Stomach (tissue), 9 donors: ENCODE data around the gene SNX20. TPM values are rescaled to one million over a fixed set of nuclear protein-coding genes. Genes with fewer than 3 reads are reported as not detected.
A peak's percentile ranks its signal among the peaks of the same experiment; 100 is the strongest.

Experiments used
- DNase-seq, 2 donors: peaks; one replicate each; pipeline versions ENCODE4 v3.0.0 to v3.0.0-alpha.2; 2013 to 2019
- H3K27ac ChIP-seq, 5 donors: fragments of 200-600 bp in 4 of 5; sonication (generic) in 4 of 5; one replicate each; pipeline ENCODE4 v1.5.1; 2013 to 2019; ENCODE audit warnings: mild to moderate bottlenecking in 1 of 5, moderate library complexity in 1 of 5
- H3K27me3 ChIP-seq, 3 donors: fragments of 200-600 bp; sonication (generic); one replicate each; pipeline ENCODE4 v1.5.1; 2017 to 2019; ENCODE audit warnings: mixed run types in 1 of 3
- H3K36me3 ChIP-seq, 4 donors: fragments of 200-600 bp; sonication (generic); 1 replicate in 3 of 4; 2 replicates in 1 of 4; pipeline ENCODE4 v1.5.1; 2016 to 2019
- H3K4me1 ChIP-seq, 4 donors: fragments of 200-600 bp; sonication (generic); one replicate each; pipeline ENCODE4 v1.5.1; 2016 to 2019
- H3K4me3 ChIP-seq, 4 donors: fragments of 200-600 bp; sonication (generic) in 3 of 4; one replicate each; pipeline ENCODE4 v1.5.1; 2016 to 2019; ENCODE audit warnings: mild to moderate bottlenecking in 1 of 4
- H3K9me3 ChIP-seq, 4 donors: fragments of 200-600 bp; sonication (generic); one replicate each; pipeline ENCODE4 v1.5.1; 2016 to 2019
- EP300 ChIP-seq: sonication (generic); formaldehyde crosslinking; IDR thresholded peaks from one replicate; pipeline ENCODE4 v1.6.1; 2017; ENCODE audit warnings: antibody characterized with exemption
- POLR2A ChIP-seq, 4 donors: fragments of 450-650 bp; IDR thresholded peaks; one replicate each; pipeline ENCODE4 v1.6.1; 2016; ENCODE audit warnings: antibody characterized with exemption in 4 of 4, control low read depth in 2 of 4, mild to moderate bottlenecking in 1 of 4, moderate library complexity in 1 of 4
- POLR2AphosphoS5 ChIP-seq, 3 donors: sonication (generic); formaldehyde crosslinking; IDR thresholded peaks; one replicate each; pipeline ENCODE4 v1.6.1; 2016; ENCODE audit warnings: antibody characterized with exemption in 3 of 3
- WGBS, 5 donors: extraction: QIAGEN DNeasy Blood & Tissue Kit in 3 of 5; methylation state at CpG; one replicate each; pipeline versions ENCODE4 v1.1.5 to v1.1.7; 2013 to 2018; 5-methylcytosine and 5-hydroxymethylcytosine counted together
- intact Hi-C: fragments of 100-400 bp; cut with DNase I; formaldehyde crosslinking; loops from one replicate; pipeline ENCODE4 v1.15.1; 2023; ENCODE audit warnings: low total_unique reads
- polyA plus RNA-seq, 3 donors: library from polyadenylated mRNA; stranded (reverse); fragments of 200-250 nt; gene quantifications; one replicate each; pipeline ENCODE4 v1.2.3, GENCODE V29; 2013
- total RNA-seq, 5 donors: library from RNA; depleted of rRNA; stranded (reverse); fragments of >200 nt; gene quantifications; one replicate each; pipeline versions ENCODE4 v1.1.0 to v1.2.3, GENCODE V29; 2014 to 2016
- TF ChIP-seq, protein P1 (sequence below), 7 experiments: fragments of 450-650 bp in 4 of 7; fragments of 200-600 bp in 3 of 7; sonication (generic) in 3 of 7; IDR thresholded peaks; one replicate each; pipeline ENCODE4 v1.5.1; 2016 to 2019; ENCODE audit warnings: antibody characterized with exemption in 7 of 7, control low read depth in 2 of 7, mild to moderate bottlenecking in 1 of 7
- donor health status: healthy with polysubstance abuse.
- donor health status: Bipolar disorder and iron deficiency.
- donor health status: healthy.

Gene SNX20
- total and polyA plus RNA-seq, 8 donors = 0.29 to 7.4 (median 1.1) TPM; not detected in 1

DNA sequence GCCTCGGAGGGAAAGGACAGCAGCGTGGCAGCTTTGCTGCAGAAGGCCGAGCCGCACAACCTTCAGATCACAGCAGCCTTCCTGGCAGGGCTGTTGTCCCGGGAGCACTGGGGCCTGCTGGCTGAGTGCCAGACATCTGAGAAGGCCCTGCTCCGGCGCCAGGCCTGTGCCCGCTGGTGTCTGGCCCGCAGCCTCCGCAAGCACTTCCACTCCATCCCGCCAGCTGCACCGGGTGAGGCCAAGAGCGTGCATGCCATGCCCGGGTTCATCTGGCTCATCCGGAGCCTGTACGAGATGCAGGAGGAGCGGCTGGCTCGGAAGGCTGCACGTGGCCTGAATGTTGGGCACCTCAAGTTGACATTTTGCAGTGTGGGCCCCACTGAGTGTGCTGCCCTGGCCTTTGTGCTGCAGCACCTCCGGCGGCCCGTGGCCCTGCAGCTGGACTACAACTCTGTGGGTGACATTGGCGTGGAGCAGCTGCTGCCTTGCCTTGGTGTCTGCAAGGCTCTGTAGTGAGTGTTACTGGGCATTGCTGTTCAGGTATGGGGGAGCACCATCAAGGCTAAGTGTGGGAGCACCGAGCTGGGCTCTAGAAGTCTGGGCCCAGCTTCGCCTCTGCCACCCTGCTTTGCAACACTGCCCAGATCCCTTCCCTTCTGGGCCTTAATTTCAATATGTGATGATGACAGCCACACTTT is 30.9 kb upstream of the SNX20 start:
- Histone ChIP-seq H3K4me1 (peaks cover 0 to 35% (median 0%) of the 10 kb centered on the region in 4 donors), H3K9me3 (no peaks in the 10 kb centered on the region), H3K4me3 (no peak overlapping the region), H3K36me3 (peaks cover 0 to 8% (median 0%) of the 10 kb centered on the region in 4 donors), H3K27ac (no peak overlapping the region), H3K27me3 (no peaks in the 10 kb centered on the region)
- TF ChIP-seq POLR2A (IDR thresholded peaks at IDR 0.05) (no peak), EP300 (no peak), POLR2AphosphoS5 (IDR thresholded peaks at IDR 0.05) (no peak)
- TF ChIP-seq, protein P1, sequence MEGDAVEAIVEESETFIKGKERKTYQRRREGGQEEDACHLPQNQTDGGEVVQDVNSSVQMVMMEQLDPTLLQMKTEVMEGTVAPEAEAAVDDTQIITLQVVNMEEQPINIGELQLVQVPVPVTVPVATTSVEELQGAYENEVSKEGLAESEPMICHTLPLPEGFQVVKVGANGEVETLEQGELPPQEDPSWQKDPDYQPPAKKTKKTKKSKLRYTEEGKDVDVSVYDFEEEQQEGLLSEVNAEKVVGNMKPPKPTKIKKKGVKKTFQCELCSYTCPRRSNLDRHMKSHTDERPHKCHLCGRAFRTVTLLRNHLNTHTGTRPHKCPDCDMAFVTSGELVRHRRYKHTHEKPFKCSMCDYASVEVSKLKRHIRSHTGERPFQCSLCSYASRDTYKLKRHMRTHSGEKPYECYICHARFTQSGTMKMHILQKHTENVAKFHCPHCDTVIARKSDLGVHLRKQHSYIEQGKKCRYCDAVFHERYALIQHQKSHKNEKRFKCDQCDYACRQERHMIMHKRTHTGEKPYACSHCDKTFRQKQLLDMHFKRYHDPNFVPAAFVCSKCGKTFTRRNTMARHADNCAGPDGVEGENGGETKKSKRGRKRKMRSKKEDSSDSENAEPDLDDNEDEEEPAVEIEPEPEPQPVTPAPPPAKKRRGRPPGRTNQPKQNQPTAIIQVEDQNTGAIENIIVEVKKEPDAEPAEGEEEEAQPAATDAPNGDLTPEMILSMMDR (IDR thresholded peaks at IDR 0.05) = no peak
- peak in 1 of 2 donors; percentile 57 for DNase-seq
- WGBS, 5 donors = 77 to 90% (median 87%) methylated on average over 12 to 25 of the region's 25 CpGs
- intact Hi-C loops = no loop called here

- DNase-seq = no peak
- 93 to 98% (median 96%) methylated on average over 20 to 21 of the region's 21 CpGs for WGBS, 5 donors
- intact Hi-C loops = no loop called here
- Histone ChIP-seq H3K27ac (no peak overlapping the region), H3K9me3 (no peaks in the 10 kb centered on the region), H3K27me3 (no peaks in the 10 kb centered on the region), H3K4me3 (no peak overlapping the region), H3K36me3 (peaks cover 0 to 8% (median 0%) of the 10 kb centered on the region in 4 donors), H3K4me1 (peaks cover 0 to 35% (median 0%) of the 10 kb centered on the region in 4 donors)
- TF ChIP-seq, protein P1 (IDR thresholded peaks at IDR 0.05) = no peak
- no peak for TF ChIP-seq POLR2A (IDR thresholded peaks at IDR 0.05)
- no peak for TF ChIP-seq EP300
- TF ChIP-seq POLR2AphosphoS5 (IDR thresholded peaks at IDR 0.05) = no peak
These were observed 29.9 kb upstream of the SNX20 start for GRCh38 chr16:50711040-50711439.

DNA sequence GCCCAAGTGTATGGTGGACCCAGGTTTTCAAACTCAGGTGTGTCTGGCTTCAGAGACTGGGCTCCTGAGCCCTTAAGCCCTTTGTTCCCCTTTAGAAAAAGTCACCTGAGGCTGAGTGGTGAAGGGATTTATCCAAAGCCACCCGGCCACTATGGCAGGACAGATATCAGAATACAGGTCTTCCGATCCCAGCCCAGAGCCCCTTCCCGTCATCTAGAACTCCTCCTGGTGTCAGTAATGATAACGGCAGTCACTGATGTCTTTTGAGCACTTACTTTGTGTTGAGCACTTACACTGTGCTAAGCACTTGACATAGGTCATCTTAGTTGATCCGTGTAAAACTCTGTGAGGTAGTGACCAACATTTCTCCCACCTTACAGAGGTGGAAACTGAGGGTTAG is 28.9 kb upstream of the SNX20 start:
- peak overlapping the region in 1 of 5 donors; percentile 14 for H3K27ac ChIP-seq
- intact Hi-C loops = no loop called here
- 81 to 91% (median 85%) methylated on average over 5 of the region's 5 CpGs for WGBS, 5 donors
- H3K36me3 ChIP-seq = peaks cover 0 to 8% (median 0%) of the 10 kb centered on the region in 4 donors
- TF ChIP-seq POLR2AphosphoS5 (IDR thresholded peaks at IDR 0.05) = no peak
- TF ChIP-seq, protein P1 (IDR thresholded peaks at IDR 0.05) = no peak
- no peak for TF ChIP-seq POLR2A (IDR thresholded peaks at IDR 0.05)
- no peak for TF ChIP-seq EP300
- H3K4me3 ChIP-seq = no peak overlapping the region
- no peaks in the 10 kb centered on the region for H3K27me3 ChIP-seq
- H3K4me1 ChIP-seq = peaks cover 0 to 35% (median 0%) of the 10 kb centered on the region in 4 donors
- no peak for DNase-seq
- H3K9me3 ChIP-seq = peaks cover 0 to 6% (median 1%) of the 10 kb centered on the region in 4 donors

DNA sequence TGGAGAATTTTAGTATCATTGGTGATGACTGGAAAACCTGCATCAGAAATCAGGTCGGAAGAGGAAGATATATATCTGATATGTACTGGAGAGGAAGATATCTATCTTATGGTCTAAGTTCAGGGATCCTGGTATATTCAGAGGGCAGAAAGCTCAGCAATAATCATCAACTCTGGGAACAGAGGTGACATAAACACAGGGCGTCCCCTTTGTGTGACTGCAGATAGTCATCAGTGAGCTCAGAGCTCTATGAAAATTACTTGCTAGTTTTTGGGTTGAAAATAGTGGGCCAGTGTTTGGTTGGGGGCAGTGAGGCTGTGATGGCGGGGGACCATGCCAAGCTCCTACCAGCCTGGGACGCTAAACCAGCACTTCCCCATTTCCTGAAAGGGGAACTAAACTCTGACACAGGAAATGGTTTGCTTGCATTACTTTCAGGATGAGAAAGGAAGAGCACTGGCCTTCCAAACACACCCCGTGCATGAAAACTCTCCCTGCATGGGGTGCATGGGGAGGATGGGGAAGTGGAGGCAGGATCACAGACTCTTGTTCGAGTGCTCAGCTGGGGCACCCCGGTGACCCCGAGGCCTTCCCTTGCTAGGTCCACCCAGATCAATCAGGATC is 28.1 kb upstream of the SNX20 start:
- DNase-seq = no peak

More for the DNA sequence above, 28.1 kb upstream of the SNX20 start:
- intact Hi-C loops = no loop called here
- Histone ChIP-seq H3K36me3 (peaks cover 0 to 8% (median 0%) of the 10 kb centered on the region in 4 donors), H3K4me1 (peaks cover 0 to 35% (median 0%) of the 10 kb centered on the region in 4 donors), H3K27me3 (no peaks in the 10 kb centered on the region), H3K27ac (peak overlapping the region in 1 of 5 donors; percentile 14), H3K4me3 (no peak overlapping the region), H3K9me3 (peaks cover 4 to 12% (median 7%) of the 10 kb centered on the region in 4 donors)
- TF ChIP-seq POLR2AphosphoS5 (IDR thresholded peaks at IDR 0.05) (no peak), EP300 (no peak), POLR2A (IDR thresholded peaks at IDR 0.05) (no peak)
- TF ChIP-seq, protein P1 (IDR thresholded peaks at IDR 0.05) = no peak
- 67 to 81% (median 76%) methylated on average over 8 of the region's 8 CpGs for WGBS, 5 donors
